HEK293T (cell line): ENCODE data around the gene DNAH9.

ENCODE experiments used
- ARNT ChIP-seq: fragments of 450-650 bp; IDR thresholded peaks from 2 replicates; pipeline ENCODE4 v1.6.1; 2017; ENCODE audit warnings: mild to moderate bottlenecking
- BHLHE40 ChIP-seq: fragments of 450-650 bp; IDR thresholded peaks from 2 replicates; pipeline ENCODE4 v1.6.1; 2016; ENCODE audit warnings: mild to moderate bottlenecking, moderate library complexity, borderline replicate concordance
- CTBP1 ChIP-seq: fragments of 450-650 bp; IDR thresholded peaks from 2 replicates; pipeline ENCODE4 v1.6.1; 2016; ENCODE audit warnings: borderline replicate concordance
- ELF4 ChIP-seq: fragments of 450-650 bp; IDR thresholded peaks from 2 replicates; pipeline ENCODE4 v1.6.1; 2017; ENCODE audit warnings: antibody characterized with exemption
- FOXA1 ChIP-seq: fragments of 450-650 bp; IDR thresholded peaks from 2 replicates; pipeline ENCODE4 v1.6.1; 2016; ENCODE audit warnings: mild to moderate bottlenecking
- FOXK2 ChIP-seq: fragments of 450-650 bp; IDR thresholded peaks from 2 replicates; pipeline ENCODE4 v1.6.1; 2016; ENCODE audit warnings: mild to moderate bottlenecking
- FOXM1 ChIP-seq: fragments of 450-650 bp; IDR thresholded peaks from 2 replicates; pipeline ENCODE4 v1.6.1; 2017; ENCODE audit warnings: mild to moderate bottlenecking, borderline replicate concordance
- HDGF ChIP-seq: fragments of 450-650 bp; IDR thresholded peaks from 2 replicates; pipeline ENCODE4 v1.6.1; 2017; ENCODE audit warnings: antibody characterized with exemption, borderline replicate concordance
- L3MBTL2 ChIP-seq: fragments of 450-650 bp; conservative IDR thresholded peaks from 2 replicates; pipeline ENCODE4 v1.6.1; 2016; ENCODE audit warnings: mild to moderate bottlenecking
- LEF1 ChIP-seq: fragments of 450-650 bp; IDR thresholded peaks from 2 replicates; pipeline ENCODE4 v1.6.1; 2017; ENCODE audit warnings: mild to moderate bottlenecking, borderline replicate concordance
- NFRKB ChIP-seq: fragments of 450-650 bp; IDR thresholded peaks from 2 replicates; pipeline ENCODE4 v1.6.1; 2016; ENCODE audit warnings: mild to moderate bottlenecking, moderate library complexity
- SP1 ChIP-seq: fragments of 450-650 bp; IDR thresholded peaks from 2 replicates; pipeline ENCODE4 v1.6.1; 2017
- SUZ12 ChIP-seq: fragments of 450-650 bp; IDR thresholded peaks from 2 replicates; pipeline ENCODE4 v1.6.1; 2016; ENCODE audit warnings: mild to moderate bottlenecking
- TF ChIP-seq, protein P1 (sequence below): fragments of 450-650 bp; IDR thresholded peaks from 2 replicates; pipeline ENCODE4 v1.6.1; 2016

DNA sequence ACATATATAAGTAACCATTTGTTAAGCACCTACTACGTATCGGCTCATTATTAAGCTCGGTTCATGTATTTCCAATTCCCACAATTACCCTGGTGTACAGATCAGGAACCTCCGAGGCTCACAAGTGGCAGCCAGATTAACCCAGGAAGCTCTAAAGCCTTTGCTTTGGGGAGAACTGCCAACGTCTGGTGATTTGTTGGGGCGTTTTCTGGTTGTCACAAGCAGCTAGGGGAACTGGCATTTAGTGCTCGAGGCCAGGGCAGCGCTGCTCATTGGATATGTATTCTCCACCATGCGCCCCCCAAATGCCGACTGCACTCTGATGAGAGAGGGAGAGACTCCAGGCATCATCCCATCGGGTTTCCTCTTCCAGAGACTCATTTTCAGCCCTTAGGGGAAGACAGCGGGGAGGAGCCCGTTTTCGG, 398.5 kb downstream of the DNAH9 start:
- TF ChIP-seq SUZ12 (no peak), SP1 (no peak), BHLHE40 (no peak), LEF1 (no peak), CTBP1 (no peak), FOXM1 (no peak), FOXA1 (no peak), ARNT (no peak), ELF4 (no peak), L3MBTL2 (no peak), NFRKB (no peak), FOXK2 (no peak), HDGF (no peak)
- TF ChIP-seq, protein P1, sequence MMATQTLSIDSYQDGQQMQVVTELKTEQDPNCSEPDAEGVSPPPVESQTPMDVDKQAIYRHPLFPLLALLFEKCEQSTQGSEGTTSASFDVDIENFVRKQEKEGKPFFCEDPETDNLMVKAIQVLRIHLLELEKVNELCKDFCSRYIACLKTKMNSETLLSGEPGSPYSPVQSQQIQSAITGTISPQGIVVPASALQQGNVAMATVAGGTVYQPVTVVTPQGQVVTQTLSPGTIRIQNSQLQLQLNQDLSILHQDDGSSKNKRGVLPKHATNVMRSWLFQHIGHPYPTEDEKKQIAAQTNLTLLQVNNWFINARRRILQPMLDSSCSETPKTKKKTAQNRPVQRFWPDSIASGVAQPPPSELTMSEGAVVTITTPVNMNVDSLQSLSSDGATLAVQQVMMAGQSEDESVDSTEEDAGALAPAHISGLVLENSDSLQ, result no peak
